HG02759 (cell line): ENCODE measurements around the gene ABCB10.
"Not testable (repeated sequence)": the region's sequence is repeated elsewhere in the genome, so short reads cannot be mapped to it uniquely, and the experiment has no call there.

ENCODE experiments used
- ATAC-seq: cut with Tn5 transposase; IDR thresholded peaks from one replicate; pipeline ENCODE4 v1.9.1; 2021; ENCODE audit warnings: mild to moderate bottlenecking, moderate library complexity; ENCODE audit not compliant: unreplicated experiment

Gene ABCB10

DNA sequence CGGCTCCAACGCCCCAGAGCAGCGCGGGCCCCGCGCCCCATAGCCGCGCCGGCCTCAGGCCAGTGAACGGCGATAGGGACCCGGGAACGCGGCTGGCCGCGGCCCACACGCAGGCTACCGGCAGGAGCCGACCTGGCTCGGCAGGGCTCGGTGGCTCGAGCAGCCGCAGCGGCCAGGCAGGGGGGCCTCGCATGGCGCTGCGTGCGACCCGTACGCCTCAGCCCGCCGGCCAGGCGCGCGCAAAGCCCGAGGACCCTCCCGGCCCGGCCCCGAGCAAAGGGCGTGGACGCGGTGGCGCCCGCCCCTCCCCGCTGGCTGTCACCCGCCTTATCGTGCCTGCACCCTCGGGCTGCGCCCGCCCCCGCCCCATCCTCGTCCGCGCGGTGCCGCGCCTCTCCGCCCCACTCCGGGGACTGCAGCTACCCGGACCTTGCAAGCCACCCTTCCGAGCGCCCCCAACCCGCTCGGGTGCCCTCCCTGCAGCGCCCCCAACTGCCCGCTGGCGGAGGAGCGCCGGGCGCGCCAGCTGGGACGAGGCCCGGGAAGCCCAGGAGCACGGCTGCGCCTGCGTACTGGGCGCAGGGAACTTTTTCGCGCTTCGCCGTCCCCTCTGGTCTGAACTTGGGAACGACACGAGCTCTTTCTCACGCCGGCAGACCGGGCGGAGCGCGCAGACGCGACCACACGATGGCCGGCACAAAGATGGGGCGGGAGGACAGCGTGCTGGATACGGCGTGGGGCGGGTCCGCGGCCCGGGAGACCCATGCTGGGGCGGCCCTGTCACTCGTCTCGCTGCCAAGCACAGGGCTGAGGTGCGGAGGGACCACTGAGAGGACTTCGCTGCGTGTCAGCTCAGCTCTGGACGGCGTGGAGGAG is at the start of gene ABCB10:
Gene ABCB10 (minus strand): TSS at position 248 of the 876 bp plus-strand sequence. CDS start 55 bp downstream, at position 193.
- ATAC-seq, result peak; percentile 79

DNA sequence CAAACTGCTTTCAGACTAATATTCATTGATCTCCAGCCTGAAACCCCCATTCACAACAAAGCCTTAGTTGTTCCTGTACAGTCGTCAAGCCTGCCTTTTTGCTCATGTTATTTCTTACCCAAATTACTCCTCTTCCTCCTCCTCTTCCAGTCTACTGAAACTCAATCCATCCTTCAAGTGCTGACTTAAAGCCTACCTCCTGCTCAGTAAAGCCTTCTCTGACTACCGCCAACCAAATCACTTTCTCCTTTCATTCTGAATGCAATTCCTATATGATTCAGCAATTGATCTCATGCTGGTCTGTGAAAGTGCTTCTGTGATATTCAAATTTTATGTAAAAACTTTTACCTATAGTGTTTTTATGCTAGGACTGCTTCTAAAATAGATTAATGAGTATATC is 48.9 kb upstream of the ABCB10 start:
- ATAC-seq, result no peak

- no peak for ATAC-seq
Observed at GRCh38 chr1:229603371-229604005, 45.0 kb upstream of the ABCB10 start.

DNA sequence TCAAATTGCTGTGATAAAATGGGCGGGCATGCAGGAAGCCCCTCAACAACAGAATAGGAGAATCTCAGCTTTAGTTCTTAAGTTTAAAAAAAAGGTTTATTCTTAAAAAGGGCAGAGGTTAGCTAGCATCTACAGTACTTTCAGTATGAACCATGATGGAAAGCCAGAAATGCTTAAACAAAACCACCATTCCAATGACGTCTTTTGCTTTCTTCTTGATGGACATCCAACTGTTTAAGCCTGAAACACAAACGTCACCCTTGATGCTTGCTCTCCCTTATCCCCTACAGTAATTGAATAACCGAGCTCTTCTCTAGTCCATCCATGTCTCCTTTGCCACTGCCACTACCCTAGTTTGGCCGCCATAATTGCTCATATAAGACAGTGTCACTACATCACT is 41.7 kb upstream of the ABCB10 start:
- ATAC-seq, result no peak

DNA sequence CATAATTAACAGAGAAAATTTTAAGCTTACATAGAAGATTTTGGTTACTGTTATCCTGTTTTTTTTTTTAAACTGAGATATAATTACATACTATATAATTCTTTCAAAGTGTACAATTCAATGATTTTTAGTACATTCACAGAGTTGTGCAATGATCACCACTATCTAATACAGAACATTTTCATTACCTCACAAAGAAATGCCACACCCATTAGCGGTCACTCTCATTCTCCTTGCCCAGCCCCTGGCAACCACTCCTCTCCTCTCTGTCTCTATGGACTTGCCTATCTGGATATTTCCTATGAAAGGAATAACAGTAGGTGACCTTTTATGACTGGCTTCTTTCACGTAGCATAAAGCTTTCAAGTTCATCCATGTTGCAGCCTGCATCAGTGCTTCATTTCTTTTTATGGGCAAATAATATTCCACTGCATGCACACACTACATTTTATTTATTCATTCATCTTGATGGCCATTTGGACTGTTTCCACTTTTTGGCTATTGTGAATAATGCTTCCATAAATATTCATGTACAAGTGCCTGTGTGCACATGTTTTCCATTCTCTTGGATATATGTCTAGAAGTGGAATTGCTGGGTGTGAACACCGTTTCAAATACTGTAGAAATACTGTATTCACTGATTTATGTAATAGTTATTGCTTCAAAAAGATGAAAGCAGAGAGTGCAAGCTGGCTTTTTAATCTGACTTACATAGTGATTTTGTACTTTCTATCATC is 40.9 kb upstream of the ABCB10 start:
- no peak for ATAC-seq

DNA sequence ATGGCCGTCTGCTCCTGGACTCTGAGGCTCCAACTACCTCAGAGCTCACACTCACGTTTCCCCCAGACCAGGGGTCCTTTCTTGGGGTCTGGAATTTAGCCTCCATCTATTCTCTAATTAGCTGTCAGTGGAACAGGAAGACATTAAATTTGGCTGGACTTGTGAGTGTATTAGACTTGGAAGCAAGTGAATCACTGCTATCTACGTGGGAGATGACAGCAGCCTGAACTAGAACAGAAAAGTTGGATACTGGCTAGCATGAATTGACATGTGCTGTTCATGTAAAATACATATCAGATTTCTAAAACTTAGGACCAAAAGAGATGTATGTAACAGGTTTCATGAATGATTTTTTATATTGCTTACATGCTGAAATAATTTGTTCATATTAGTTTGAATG is 39.4 kb upstream of the ABCB10 start:
- ATAC-seq, result no peak

- ATAC-seq, result no peak
Observed at GRCh38 chr1:229596925-229597699, 38.6 kb upstream of the ABCB10 start.

- ATAC-seq, result not testable (repeated sequence)
Observed at GRCh38 chr1:229595876-229596275, 37.4 kb upstream of the ABCB10 start.

- no peak for ATAC-seq
Observed at GRCh38 chr1:229594227-229595008, 35.9 kb upstream of the ABCB10 start.

GRCh38 chr1:229593800-229594199 is 35.3 kb upstream of the ABCB10 start:
- no peak for ATAC-seq

DNA sequence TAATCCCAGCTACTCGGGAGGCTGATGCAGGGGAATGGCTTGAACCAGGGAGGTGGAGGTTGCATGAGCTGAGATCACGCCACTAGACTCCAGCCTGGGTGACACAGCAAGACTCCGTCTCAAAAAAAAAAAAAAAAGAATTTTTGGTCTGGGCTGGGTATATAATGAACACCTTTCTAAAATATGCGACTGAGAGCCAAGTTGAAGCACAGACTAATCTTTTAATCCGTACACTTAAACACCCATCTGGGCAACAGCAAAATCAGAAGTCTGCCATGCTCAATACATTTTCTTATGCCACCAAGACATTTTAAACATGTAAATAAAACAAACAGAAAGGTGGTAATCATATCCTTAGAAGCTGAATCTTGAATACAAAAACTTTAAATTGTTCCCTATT is 31.6 kb upstream of the ABCB10 start:
- no peak for ATAC-seq

DNA sequence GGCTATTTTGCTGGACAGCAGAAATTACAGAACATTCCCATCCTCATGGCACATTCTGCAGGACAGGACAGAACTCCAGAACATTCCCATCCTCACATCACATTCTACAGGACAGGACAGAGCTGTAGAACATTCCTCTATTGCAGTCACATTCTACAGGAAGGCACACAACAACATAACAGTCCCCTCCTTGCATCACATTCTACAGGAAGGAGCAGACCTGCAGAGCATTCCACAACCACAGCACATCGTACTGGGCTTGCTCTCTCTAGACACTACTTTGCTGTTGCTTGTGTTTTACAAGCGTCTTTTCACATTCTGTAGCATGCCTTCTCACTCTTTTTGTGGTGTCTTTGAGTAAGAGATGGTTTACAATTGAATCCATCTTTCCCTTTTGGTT is 26.8 kb upstream of the ABCB10 start:
- no peak for ATAC-seq

GRCh38 chr1:229582715-229583114 is 24.2 kb upstream of the ABCB10 start:
- ATAC-seq, result no peak

DNA sequence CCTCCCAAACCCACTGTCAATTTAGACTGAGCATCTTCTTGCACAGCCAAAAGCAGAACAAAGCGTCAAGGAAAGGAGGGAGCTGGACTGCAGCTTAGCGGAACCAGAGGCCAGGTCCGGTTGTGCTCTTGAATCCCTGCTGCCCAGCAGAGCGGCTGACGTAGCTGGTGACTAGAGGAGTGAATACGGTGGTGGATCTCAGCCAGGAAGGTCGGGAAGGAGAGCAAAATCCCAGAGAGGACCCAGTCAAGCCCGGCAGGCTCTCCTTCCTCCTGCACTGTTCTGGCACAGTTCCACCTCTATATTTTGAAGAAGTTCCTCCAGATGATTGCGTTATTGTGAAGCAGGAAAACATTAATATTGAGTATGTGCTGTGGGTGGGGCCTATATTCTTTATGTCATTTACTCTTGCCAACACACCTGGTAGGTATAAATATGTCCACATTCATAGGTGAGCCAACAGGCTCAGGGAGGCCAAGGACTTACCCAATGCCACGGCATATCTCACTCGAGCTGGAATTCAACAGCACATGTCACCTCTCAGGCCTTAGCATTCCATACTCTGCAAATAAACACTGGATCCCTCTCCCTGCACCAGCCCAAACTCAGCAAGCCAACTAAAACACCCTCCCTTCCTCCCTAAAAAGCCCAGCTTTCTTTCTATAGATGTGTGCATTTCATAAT is 23.6 kb upstream of the ABCB10 start:
- ATAC-seq, result no peak

- no peak for ATAC-seq
Observed at GRCh38 chr1:229581485-229581884, 23.0 kb upstream of the ABCB10 start.

DNA sequence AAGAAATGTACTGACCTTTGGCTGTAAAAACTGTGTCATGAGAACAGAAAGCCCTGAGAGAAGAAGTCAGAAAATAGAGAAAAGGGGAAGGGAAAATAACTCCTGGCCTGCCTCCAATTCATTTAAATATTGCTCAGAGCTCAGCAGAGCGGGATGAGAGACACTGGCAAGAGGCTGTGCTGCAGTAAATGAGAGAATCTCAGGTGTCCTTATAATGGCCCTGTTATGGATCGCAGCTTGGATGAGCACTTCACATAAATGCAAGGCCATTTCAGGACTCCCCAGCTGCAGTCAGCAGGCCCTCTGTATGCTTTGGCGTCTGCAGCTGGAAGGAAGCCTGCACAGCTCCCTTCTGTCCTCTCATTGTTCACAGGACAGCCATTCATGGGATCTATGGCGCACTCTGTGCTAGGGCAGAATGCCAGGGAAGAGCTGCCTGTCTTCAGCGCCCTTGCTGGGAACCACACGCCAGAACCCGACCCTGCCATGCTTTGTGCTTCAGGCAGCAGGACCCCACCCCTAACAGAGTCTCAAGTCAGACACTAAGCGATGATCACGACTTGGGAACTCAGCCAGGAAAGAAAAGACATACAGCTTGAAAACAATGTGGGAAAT is 20.7 kb upstream of the ABCB10 start:
- peak; percentile 82 for ATAC-seq

- peak; percentile 35 for ATAC-seq
Observed at GRCh38 chr1:229578168-229579058, 19.9 kb upstream of the ABCB10 start.
